Hematopoietic multipotent progenitor cell (in vitro differentiated cells): ENCODE results near the gene FOXA1. TPM values are rescaled to one million over a fixed set of nuclear protein-coding genes. Genes with fewer than 3 reads are reported as not detected.
A peak's percentile ranks its signal among the peaks of the same experiment; 100 is the strongest.

Source experiments
- DNase-seq, 3 donors: peaks; one replicate each; pipeline ENCODE4 v3.0.0-alpha.2; 2011 to 2015; ENCODE audit warnings: low read depth in 2 of 3, low spot score in 2 of 3
- total RNA-seq: library from RNA; depleted of rRNA; stranded (reverse); fragments of >200 nt; gene quantifications from one replicate; pipeline ENCODE4 v1.2.3, GENCODE V29; 2012

The FOXA1 gene
- total RNA-seq, 1 donor = 0.27 TPM

GRCh38 chr14:37602605-37603453 is 7.8 kb upstream of the FOXA1 start:
- peak in 1 of 3 donors; percentile 32 for DNase-seq

GRCh38 chr14:37601865-37602264 is 6.8 kb upstream of the FOXA1 start:
- DNase-seq = no peak

GRCh38 chr14:37600880-37601741 is 6.1 kb upstream of the FOXA1 start:
- DNase-seq = no peak

- no peak for DNase-seq
These were observed 4.7 kb upstream of the FOXA1 start for GRCh38 chr14:37599507-37600368.

- DNase-seq = no peak
These were observed 3.9 kb upstream of the FOXA1 start for GRCh38 chr14:37598747-37599506.

- DNase-seq = no peak
These were observed 3.1 kb upstream of the FOXA1 start for GRCh38 chr14:37597914-37598746.

- no peak for DNase-seq
These were observed 2.5 kb upstream of the FOXA1 start for GRCh38 chr14:37597538-37597913.

- no peak for DNase-seq
These were observed 1.9 kb upstream of the FOXA1 start for GRCh38 chr14:37596790-37597472.

- DNase-seq = peak in 2 of 3 donors; percentile 91 to 93
These were observed 966 bp upstream of the FOXA1 start for GRCh38 chr14:37595809-37596621.

DNA sequence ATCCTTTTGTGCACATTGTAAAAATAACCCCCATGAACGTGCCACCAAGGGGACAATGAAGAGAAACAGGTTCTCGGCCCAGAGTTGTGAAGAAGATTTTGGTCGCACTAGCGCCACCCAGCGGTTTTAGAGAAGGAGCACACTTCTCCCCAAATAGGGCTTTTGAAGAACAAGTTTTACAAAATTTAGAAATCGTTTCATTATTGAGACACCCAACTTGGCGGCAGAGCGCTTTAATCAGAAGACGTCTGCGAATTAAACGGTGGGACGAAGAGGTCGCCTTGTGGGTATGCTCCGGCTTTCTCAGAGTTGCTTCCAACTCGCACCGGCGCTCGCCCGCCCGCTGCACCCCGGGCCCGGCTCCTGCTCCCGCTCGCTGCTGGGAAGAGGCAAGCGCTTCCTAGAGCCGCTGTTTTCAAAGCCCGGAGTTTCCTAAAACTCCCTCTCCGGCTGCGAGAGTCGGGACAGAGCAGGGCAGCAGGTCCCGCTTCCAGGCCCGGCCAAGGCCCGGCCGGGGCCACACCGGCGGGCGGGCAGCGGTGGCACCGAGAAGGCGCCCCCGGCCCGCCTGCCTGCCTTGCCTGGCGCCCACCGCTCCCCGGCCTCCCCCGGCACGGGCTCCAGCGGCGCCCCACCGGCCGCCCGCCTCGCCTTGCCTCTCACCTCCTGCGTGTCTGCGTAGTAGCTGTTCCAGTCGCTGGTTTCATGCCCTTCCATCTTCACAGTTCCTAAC is 645 bp downstream of the FOXA1 start:
- DNase-seq = peak in 2 of 3 donors; percentile 86 to 96

DNA sequence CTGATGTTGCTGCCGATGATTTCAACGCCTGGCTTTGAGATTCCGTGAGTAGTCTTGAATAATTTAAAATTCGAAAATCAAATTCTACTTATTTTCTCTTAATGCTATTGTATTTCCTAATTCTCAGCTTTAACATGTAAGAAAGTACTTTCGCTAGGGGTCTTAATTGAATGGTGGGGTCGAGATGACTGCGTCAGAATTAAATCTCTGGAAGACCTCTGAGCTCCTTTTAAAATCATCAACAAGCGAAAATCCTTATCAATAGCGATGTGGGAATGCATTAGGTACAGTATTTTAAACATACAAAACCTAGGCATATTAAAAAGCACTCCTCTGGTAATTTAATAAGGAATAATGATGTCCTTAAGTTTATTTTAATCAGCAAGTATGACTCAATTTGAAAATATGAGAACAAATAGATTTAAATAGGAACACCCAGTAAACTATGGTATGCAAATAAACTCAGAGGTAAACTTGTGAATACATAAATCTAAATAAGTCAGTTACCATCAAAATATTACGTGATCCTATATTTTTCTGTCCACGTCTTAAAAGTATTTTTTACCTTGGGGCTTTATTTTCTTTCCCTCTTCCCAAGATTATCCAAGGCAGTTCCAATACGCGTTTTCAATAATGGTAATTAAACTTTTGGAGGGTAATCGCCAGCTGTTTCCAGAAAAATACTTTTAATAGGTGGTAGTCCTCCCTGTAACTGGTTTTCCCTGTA is 1.4 kb downstream of the FOXA1 start:
- no peak for DNase-seq

- no peak for DNase-seq
These were observed 2.3 kb downstream of the FOXA1 start for GRCh38 chr14:37592482-37593408.

DNA sequence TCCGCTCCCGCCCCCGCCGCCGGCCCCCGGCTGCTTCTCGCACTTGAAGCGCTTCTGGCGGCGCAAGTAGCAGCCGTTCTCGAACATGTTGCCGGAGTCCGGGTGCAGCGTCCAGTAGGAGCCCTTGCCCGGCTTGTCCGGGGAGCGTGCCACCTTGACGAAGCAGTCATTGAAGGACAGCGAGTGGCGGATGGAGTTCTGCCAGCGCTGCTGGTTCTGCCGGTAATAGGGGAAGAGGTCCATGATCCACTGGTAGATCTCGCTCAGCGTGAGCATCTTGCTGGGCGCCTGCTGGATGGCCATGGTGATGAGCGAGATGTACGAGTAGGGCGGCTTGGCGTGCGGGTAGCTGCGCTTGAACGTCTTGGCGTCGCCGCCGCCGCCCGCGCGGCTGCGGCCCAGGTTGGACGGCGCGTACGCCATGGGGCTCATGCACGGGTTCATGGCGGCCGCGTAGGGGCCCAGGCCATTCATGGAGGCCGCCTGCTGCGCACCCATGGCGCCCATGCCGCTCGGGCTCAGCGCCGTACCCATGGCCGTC is 3.0 kb downstream of the FOXA1 start:
- no peak for DNase-seq

DNA sequence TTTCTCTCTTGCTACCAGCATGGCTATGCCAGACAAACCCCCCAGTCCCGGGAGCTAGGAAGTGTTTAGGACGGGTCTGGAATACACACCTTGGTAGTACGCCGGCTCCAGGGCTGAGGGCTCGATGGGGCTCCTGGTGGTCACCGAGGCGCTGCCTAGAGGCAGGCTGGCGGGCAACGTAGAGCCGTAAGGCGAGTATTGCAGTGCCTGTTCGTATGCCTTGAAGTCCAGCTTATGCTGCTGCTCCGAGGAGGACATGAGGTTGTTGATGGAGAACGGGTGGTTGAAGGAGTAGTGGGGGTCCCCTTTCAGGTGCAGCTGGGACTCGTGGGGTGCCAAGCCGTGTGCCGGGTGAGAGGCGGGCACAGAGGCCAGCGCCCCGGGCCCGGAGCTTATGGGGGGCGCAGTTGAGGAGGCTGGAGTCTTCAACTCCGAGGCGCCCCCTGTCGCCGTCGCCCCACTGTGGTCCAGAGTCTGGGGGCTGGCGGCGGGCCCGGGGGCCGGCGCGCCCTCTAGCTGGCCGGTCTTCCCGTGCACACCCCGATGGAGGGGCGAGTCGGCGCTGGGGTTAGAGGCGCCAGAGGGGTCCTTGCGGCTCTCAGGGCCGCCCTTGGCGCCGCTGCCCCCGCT is 3.6 kb downstream of the FOXA1 start:
- no peak for DNase-seq
